GM18505 (cell line): ENCODE measurements around the gene GTPBP2.

ENCODE experiments used
- ATAC-seq: cut with Tn5 transposase; IDR thresholded peaks from one replicate; pipeline ENCODE4 v1.9.1; 2021; ENCODE audit not compliant: unreplicated experiment
- POLR2A ChIP-seq: IDR thresholded peaks from 4 replicates; pipeline ENCODE4 v1.6.1; 2011; ENCODE audit warnings: borderline replicate concordance; ENCODE audit not compliant: insufficient read depth, insufficient read length; ENCODE audit errors: extremely low read depth

Gene GTPBP2

DNA sequence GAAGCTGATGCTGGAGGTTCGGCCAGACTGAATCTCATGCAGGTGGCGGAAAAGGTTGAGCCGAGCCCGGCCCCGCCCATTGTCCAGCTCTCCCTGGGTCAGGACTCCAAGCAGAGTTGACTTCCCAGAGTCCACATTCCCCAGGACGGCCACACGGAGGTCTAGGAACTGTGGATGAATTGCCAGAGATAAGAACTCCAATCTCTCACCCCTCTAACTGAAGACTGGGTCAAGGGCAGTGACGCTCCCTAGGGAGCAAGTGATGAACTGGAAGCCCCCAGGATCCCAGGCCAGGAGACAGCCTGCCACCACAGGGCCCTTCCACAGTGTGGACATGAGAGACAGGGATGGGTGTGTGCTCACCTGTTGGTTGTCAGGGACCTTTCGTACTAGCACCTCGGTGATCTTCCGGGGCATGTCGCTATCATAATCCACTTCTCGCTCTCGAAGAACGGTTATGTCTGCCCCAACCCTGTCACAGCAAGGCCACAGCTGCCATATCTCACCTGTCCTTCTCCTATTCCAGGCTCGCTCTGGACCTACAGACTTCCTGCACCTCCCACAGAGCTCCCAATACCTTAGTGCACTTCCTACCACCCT is 3.6 kb downstream of the GTPBP2 start:
- ATAC-seq = no peak
- TF ChIP-seq POLR2A = no peak

DNA sequence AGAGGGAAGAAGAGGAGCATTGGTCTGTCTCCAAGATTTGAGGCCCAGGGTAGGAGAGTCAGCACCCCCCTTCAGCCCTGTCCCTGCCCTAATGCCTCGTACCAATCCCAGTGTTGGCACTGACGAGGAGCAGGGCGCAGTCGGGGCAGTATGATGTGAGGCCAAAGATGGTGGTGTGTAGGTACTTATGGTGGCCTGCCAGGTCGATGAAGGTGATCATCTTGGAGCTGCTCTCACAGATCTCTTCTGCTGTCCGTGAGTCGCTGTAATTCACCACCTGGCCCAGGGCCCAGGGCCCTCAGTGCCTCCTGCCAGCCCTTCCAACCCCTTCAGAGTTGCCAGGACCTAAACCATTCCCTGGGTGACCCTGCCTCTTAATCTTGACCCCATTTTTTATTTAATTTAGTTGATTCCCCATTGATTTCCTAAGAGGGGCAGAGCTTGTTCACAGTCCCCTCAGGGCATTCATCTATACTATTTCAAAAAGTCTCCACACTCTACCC is 4.2 kb downstream of the GTPBP2 start:
- no peak for TF ChIP-seq POLR2A
- no peak for ATAC-seq

DNA sequence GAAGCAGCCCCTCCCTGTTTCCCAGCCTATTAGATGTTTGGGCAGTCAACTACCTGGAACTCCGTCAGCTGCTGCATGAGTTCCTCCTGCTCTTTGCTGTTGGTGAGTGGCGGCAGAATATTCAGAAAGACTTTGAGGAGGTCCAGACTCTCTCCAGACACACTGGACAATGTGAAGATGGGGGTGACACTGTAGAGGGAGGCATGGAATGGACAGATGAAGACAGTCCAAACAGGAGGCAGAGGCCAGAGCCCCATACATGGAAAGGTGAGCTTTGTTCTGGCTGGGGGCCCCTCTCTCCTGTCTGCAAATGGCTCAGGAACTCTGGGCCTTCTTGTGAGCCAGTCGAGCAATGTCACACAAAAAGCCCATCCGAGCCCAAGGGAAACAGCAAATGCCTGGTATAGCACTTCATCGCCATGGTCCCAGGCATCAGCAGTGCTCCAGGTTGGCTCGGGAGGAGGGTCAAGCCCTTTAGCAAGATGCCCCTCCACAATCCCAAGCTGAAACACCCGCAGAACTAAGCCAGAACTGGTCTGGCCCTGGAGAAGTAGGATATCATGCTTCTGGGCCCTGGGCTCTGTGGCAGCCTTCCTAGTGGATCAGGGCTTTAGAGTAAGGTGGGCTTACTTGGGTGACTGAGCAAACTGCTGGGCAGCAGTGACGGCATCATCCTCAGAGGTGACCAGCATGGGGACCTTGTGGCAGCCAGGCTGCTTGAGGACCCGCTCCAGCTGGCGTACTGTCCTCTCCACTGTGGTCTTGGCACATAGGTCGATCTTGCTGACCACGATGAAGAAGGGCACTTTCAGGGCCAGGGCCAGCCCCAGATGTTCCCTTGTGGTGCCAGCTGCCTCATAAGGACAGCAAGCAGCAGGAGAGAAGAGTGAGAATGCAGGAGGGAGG is 4.9 kb downstream of the GTPBP2 start:
- ATAC-seq = no peak
- TF ChIP-seq POLR2A = peak; percentile 36

DNA sequence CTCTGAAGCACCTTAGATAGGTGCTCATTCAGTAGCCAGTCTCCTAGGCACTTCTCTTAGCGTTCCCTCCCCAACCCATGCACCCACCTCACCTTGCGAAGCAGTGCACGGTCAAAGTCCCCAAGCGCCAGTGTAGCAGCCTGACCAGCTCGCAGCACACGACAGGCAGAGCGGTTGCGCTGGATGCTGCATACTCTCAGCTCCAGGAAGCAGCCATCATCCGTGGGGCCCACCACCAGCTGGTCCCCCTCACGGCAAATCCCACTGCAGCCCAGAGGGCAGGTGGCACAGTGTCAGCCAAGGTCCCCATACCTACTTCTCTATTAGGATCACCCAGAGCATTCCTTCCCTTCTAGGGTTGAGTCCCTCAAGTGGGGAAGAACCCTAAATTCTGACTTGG is 6.5 kb downstream of the GTPBP2 start:
- ATAC-seq = no peak
- TF ChIP-seq POLR2A = no peak

DNA sequence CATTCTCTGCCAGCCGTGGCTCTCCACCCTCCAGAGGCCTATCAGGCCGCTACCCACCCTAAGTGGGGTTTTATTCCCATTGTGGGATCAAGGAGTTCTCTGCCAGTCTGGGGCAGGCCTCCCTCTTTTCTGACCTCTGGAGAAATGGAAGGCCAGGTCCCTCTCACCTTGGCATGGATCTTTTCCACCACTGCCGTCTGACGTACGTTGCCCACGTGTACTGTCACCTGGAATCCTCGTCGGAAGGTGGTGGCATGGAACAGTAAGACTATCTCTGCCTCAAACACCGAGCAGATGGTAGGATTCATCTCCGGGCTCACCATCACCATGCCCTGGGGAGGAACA is 7.3 kb downstream of the GTPBP2 start:
- no peak for TF ChIP-seq POLR2A
- no peak for ATAC-seq

DNA sequence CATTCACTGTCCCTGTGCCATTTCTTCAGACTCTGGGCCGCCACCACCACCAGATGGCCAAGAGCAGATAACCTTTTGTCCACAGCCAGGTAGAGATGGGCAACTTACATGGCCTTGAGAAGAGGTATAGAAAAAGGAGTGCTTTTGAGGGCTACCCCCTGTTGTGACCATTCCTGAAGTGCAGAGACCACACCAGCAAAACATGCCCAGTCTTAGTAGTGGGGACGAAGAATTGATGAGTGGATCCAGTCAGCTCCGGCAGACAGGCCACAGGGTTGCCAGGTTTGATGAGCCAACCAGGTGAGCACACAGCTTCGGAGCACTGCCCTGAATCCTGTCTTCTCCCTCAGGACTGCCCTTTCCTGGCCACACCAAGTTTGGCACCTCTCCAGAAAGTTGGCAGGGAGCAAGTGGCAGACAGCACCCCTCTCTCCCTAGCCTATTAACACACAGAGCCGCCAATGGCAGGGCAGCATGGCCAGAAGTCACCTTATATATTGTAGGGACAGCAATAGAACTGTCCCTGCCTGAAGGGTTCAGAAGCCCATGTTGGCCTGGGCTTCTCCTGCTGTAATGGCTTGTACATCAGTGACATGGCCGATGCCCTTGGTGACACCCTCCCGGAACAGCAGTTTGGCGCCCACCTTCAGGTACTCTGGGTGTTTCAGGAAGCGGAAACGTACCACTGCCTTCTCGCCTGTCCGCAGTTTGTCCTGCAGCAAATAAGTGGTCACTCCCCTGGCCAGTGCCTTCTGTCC is 7.8 kb downstream of the GTPBP2 start:
- ATAC-seq = no peak
- no peak for TF ChIP-seq POLR2A

DNA sequence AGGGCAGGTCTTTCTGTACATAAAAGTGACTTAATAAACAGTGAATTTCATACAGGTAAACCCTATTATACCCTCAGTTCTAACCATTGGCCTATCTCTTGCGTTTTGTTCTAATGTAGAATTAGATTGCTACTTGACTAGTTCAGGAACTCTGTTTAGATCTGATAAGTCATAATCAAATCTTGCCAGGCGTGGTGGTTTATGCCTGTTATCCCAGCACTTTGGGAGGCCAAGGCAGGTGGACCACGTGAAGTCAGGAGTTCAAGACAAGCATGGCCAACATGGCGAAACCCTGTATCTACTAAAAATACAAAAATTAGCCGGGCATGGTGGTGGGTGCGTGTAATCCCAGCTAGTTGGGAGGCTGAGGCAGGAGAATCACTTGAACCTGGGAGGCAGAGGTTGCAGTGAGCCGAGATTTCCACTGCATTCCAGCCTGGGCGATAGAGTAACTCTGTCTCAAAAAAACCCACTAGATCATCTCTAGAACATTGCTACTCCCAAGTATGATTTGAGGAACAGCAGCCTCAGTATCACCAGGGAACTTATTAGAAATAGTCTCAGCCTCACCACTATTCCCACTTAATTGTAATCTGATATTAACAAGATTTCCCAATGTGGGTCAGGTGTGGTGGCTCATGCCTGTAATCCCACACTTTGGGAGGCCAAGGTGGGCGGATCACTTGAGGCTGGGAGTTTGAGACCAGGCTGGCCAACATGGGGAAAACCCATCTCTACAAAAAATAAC is 12.2 kb downstream of the GTPBP2 start:
- no peak for ATAC-seq

DNA sequence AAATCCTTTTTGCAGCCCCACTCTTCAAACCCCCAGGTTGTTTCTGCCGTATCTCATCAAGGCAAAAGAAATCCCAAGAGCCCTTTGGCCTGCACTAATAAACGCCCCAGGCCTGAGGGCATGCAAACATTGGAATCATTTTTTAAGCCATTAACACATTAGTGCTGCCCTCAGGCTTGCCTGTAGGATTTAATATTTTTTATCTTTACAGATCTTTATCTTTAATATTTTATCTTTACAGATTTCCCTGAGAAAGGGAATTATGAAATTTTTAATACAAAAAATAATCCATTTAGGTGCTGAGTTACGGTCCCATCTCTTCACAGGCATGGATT is 14.7 kb downstream of the GTPBP2 start:
- TF ChIP-seq POLR2A = no peak

More for the DNA sequence above, 12.2 kb downstream of the GTPBP2 start:
- no peak for TF ChIP-seq POLR2A

DNA sequence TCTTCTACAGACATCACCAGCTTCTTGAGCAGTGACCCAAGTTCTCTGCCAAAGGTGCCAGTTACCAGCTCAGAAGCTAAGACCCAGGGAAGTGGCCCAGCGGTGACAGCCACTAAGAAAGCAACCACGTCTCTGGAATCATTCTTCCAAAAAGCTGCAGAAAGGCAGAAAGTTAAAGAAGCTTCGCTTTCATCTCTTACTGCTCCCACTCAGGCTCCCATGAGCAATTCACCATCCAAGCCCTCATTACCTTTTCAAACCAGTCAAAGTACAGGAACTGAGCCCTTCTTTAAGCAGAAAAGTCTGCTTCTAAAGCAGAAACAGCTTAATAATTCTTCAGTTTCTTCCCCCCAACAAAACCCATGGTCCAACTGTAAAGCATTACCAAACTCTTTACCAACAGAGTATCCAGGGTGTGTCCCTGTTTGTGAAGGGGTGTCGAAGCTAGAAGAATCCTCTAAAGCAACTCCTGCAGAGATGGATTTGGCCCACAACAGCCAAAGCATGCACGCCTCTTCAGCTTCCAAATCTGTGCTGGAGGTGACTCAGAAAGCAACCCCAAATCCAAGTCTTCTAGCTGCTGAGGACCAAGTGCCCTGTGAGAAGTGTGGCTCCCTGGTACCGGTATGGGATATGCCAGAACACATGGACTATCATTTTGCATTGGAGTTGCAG is 15.2 kb downstream of the GTPBP2 start:
- no peak for ATAC-seq
- no peak for TF ChIP-seq POLR2A

More for the DNA sequence above, 14.7 kb downstream of the GTPBP2 start:
- ATAC-seq = no peak

DNA sequence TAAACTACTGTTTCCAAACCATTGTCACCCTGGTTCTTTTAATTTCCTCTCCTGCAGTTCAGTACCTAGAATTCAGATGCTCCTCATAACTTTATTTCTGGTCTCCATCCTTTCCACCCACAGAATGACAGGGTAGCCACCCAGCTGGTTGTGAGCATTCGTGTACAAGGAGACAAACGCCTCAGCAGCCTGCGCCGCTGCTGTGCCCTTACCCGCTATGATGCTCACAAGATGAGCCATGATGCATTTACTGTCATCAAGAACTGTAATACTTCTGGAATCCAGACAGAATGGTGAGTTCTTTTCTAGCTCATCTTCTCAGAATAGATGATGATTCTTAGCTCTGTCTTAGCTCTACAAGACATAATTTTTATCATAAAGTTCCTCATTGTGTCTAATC is 18.6 kb downstream of the GTPBP2 start:
- TF ChIP-seq POLR2A = no peak

DNA sequence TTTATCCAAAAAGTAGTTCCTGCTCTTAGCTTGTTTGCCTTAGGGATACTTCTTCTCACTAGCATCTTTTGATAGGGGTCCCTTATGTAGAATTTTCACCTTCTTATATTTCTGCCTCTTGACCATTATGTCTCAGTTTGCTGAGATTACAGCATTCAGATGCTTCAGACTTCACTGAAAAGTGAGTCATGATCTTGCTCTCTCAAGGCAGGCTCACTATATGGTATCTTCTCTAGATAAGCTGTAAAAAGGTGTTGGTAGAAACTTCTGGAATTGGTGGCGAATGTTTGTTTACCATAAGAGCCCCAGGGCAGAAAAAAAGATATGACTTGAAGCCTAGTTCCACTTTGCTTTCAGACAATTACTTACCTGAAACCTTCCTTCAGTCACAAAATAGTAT is 19.7 kb downstream of the GTPBP2 start:
- no peak for ATAC-seq
- no peak for TF ChIP-seq POLR2A

More for the DNA sequence above, 18.6 kb downstream of the GTPBP2 start:
- no peak for ATAC-seq

DNA sequence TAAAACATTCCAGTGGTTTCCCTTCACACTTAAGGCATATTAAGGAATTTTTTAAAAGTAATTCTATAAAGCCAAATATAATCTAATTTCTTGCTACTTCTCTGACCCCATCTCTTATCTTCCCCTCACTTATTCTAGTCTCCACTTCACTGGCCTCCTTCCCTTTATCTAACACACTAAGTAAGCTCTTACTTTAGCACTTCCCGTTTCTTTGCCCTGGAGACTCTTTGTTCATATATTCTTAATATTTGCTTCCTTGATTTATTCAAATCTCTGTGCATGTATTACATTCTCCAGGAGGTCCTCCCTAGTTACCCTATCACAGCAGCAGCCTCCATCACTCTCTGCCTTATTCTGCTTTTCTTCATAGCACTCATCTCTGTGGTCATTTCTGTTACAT is 20.3 kb downstream of the GTPBP2 start:
- no peak for TF ChIP-seq POLR2A
- no peak for ATAC-seq
